Measurements from ENCODE around the gene GINS1. TPM values are rescaled to one million over a fixed set of nuclear protein-coding genes. Genes with fewer than 3 reads are reported as not detected.

GINS1 gene
- polyA plus RNA-seq (2011; rRNA removed) (2.8 and 3.7 TPM in 2 replicates), polyA minus RNA-seq (2011; rRNA and poly(A)+ RNA removed) (3.1 and 3.4 TPM in 2 replicates)

GRCh38 chr20:25407311-25408169 is at the start of gene GINS1:
Gene GINS1 (plus strand): TSS chr20:25407673. CDS start chr20:25407821, 148 bp downstream.
- Histone ChIP-seq H3K27ac (ENCODE audit: low read depth, low read length) (no peak within 1 kb of the TSS), H3K4me3 (ENCODE audit: low read depth, low read length) (peak within 1 kb of the TSS; percentile 84), H3K9me3 (ENCODE audit: control insufficient read depth, insufficient read depth, low read length) (peaks cover 14% of the 10 kb centered on the region), H3K27me3 (ENCODE audit: control insufficient read depth, insufficient read depth, low read length) (no peaks in the 10 kb centered on the region)
- POLR2A ChIA-PET = interaction anchor here (0.6 to 1.4 kb wide), 7 partner anchors 8 to 214 kb away, joined by 3 to 9 read pairs (median 3); partner anchors contain the start of genes ABHD12 and PYGB
- DNase-seq (ENCODE audit: low read depth, low spot score) = peak; percentile 74
- CTCF ChIA-PET = interaction anchor here (0.8 to 2.4 kb wide), 4 partner anchors 9 to 414 kb away, joined by 3 to 8 read pairs (median 6); no protein-coding TSS in a partner anchor
- TF ChIP-seq, protein P1, sequence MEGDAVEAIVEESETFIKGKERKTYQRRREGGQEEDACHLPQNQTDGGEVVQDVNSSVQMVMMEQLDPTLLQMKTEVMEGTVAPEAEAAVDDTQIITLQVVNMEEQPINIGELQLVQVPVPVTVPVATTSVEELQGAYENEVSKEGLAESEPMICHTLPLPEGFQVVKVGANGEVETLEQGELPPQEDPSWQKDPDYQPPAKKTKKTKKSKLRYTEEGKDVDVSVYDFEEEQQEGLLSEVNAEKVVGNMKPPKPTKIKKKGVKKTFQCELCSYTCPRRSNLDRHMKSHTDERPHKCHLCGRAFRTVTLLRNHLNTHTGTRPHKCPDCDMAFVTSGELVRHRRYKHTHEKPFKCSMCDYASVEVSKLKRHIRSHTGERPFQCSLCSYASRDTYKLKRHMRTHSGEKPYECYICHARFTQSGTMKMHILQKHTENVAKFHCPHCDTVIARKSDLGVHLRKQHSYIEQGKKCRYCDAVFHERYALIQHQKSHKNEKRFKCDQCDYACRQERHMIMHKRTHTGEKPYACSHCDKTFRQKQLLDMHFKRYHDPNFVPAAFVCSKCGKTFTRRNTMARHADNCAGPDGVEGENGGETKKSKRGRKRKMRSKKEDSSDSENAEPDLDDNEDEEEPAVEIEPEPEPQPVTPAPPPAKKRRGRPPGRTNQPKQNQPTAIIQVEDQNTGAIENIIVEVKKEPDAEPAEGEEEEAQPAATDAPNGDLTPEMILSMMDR (IDR thresholded peaks at IDR 0.05; ENCODE audit: low read depth, low read length) = no peak

DNA sequence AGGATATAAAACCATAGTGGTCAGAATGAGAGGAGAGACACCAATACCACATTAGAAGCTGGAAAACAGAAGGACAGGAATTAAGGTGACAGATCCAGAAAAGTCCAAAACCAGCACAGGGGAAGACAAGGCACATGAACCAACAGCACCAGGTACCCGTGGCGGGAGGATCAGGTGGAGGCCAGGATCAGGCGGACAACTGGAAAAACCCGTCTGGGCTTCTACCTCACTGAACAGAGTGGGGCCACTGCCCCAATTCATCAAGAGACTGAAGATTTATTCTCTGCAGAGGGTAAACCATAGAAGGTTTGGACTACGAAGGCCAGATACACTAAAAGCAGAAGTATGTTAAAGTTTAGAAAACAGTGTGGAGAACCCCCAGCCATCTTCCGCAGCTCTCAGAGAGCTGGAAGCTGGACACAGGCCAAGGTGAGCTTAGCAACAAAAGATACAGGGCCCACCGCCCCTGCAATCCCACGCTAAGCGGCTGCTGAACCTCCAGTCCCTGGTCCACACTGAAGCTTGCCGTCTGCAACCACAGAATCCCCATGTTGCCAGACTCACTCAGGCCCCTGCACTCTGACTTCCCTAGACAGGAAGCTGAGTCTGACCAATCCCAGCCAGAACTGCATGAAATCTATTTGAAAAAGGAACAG is 46.7 kb upstream of the GINS1 start:
- TF ChIP-seq, protein P1 (IDR thresholded peaks at IDR 0.05; ENCODE audit: low read depth, low read length) = no peak
- CTCF ChIA-PET = no interaction called here
- Histone ChIP-seq H3K9me3 (ENCODE audit: control insufficient read depth, insufficient read depth, low read length) (peaks cover 5% of the 10 kb centered on the region; the same call in 1 of the 2 replicates), H3K27me3 (ENCODE audit: control insufficient read depth, insufficient read depth, low read length) (no peaks in the 10 kb centered on the region), H3K27ac (ENCODE audit: low read depth, low read length) (peak overlapping the region; percentile 62), H3K4me3 (ENCODE audit: low read depth, low read length) (no peak overlapping the region)
- POLR2A ChIA-PET = interaction anchor here (1.0 to 1.3 kb wide), 3 partner anchors 11 to 51 kb away, joined by 3 read pairs; no protein-coding TSS in a partner anchor
- DNase-seq (ENCODE audit: low read depth, low spot score) = no peak

DNA sequence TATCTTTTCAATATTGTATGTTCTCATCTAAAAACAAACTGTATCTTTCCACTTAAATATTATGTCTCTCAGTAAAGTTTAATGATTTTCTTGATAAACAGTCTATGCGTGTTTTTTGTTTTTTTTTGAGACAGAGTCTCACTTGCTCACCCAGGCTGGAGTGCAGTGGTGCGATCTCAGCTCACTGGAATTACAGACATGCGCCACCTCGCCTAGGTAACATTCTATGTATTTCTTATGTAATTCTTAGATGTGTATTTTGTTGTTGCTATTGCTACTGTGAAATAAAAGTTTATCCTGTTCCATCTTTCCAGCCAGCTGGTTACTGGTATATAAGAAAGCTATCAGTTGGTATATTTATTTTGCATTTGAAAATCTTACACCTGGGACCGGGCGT is 46.2 kb upstream of the GINS1 start:
- POLR2A ChIA-PET = interaction anchor here (1.0 to 1.3 kb wide), 3 partner anchors 11 to 52 kb away, joined by 3 read pairs; no protein-coding TSS in a partner anchor

GRCh38 chr20:25364180-25364788 is 43.2 kb upstream of the GINS1 start:
- H3K27me3 ChIP-seq (ENCODE audit: control insufficient read depth, insufficient read depth, low read length) = no peaks in the 10 kb centered on the region
- ChIA-PET POLR2A (no interaction called here), CTCF (no interaction called here)
- H3K4me3 ChIP-seq (ENCODE audit: low read depth, low read length) = no peak overlapping the region
- TF ChIP-seq, protein P1 (IDR thresholded peaks at IDR 0.05; ENCODE audit: low read depth, low read length) = no peak
- no peak for DNase-seq (ENCODE audit: low read depth, low spot score)
- H3K27ac ChIP-seq (ENCODE audit: low read depth, low read length) = no peak overlapping the region
- peaks cover 11% of the 10 kb centered on the region; the same call in 1 of the 2 replicates for H3K9me3 ChIP-seq (ENCODE audit: control insufficient read depth, insufficient read depth, low read length)

More for the DNA sequence above, 46.2 kb upstream of the GINS1 start:
- Histone ChIP-seq H3K27ac (ENCODE audit: low read depth, low read length) (peak overlapping the region; percentile 62), H3K4me3 (ENCODE audit: low read depth, low read length) (no peak overlapping the region), H3K27me3 (ENCODE audit: control insufficient read depth, insufficient read depth, low read length) (no peaks in the 10 kb centered on the region), H3K9me3 (ENCODE audit: control insufficient read depth, insufficient read depth, low read length) (peaks cover 5% of the 10 kb centered on the region; the same call in 1 of the 2 replicates)
- CTCF ChIA-PET = no interaction called here
- TF ChIP-seq, protein P1 (IDR thresholded peaks at IDR 0.05; ENCODE audit: low read depth, low read length) = no peak
- no peak for DNase-seq (ENCODE audit: low read depth, low spot score)
